ENCODE measurements around the gene HSD3B1. TPM values are rescaled to one million over a fixed set of nuclear protein-coding genes. Genes with fewer than 3 reads are reported as not detected.

HSD3B1 gene
- total RNA-seq (2022; extraction: Qiagen RNA extraction) = 0.27 TPM in 1 of 5 replicates, not detected in the others

GRCh38 chr1:119506941-119507340, at the start of gene HSD3B1:
TSS of gene HSD3B1 (plus strand) at chr1:119507210. CDS start at chr1:119507477, 267 bp downstream.

Other genes with a start within 250 kb of the HSD3B1 start
- gene HAO2, start 138.4 kb upstream of the HSD3B1 start, total RNA-seq (2022; extraction: Qiagen RNA extraction) = not detected in 5 replicates
- not detected in 5 replicates for gene HSD3B2, start 92.1 kb upstream of the HSD3B1 start, total RNA-seq (2022; extraction: Qiagen RNA extraction)
- 1.2 to 1.7 TPM (median 1.5 TPM) in 5 replicates for gene ZNF697, start 141.1 kb downstream of the HSD3B1 start, total RNA-seq (2022; extraction: Qiagen RNA extraction)
- gene PHGDH, start 204.7 kb downstream of the HSD3B1 start, total RNA-seq (2022; extraction: Qiagen RNA extraction) = 64.4 to 93.7 TPM (median 77.2 TPM) in 5 replicates